ENCODE data around the gene NGLY1. TPM values are rescaled to one million over a fixed set of nuclear protein-coding genes. Genes with fewer than 3 reads are reported as not detected.

The NGLY1 gene
- polyA plus RNA-seq, 3 donors from 2014 or later = 39.4 to 62.3 (median 55.7) TPM

DNA sequence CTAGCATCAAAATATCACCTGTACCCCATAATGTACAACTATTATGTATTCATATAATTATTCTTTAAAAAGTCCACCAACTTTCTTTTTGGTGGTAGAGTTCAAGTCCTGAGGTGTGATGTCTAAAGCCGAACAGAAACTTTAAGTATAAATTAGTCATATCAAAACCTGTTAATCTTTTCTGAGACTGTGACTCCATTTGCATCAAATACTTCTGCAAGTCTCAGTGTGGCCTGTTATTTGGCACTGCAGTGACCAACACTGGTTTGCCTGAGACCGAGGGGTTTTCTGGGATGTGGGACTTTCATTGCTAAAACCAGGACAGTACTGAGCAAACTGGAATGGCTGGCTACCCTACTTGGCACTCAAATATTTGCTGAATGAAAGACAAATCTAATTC lies 7.3 kb downstream of the NGLY1 start:
- no peak overlapping the region for H3K27ac Mint-ChIP-seq
- no peaks in the 10 kb centered on the region for H3K9me3 Mint-ChIP-seq
- no peak for DNase-seq
- H3K4me1 Mint-ChIP-seq = peaks cover 23 to 63% of the 10 kb centered on the region in 2 donors
- peaks cover 37 to 50% (median 43%) of the 10 kb centered on the region in 3 donors for H3K36me3 Mint-ChIP-seq
- no peak overlapping the region for H3K4me3 Mint-ChIP-seq
- peaks cover 0 to 2% (median 2%) of the 10 kb centered on the region in 3 donors for H3K27me3 Mint-ChIP-seq (ENCODE audit: low read depth in 3 of 3)

GRCh38 chr3:25768851-25769250 lies 14.4 kb downstream of the NGLY1 start:
- peaks cover 6 to 21% (median 10%) of the 10 kb centered on the region in 3 donors for H3K36me3 Mint-ChIP-seq
- H3K27ac Mint-ChIP-seq = peak overlapping the region in 3 of 6 donors; percentile 50 to 78 (median 63)
- peaks cover 0 to 3% (median under 1%) of the 10 kb centered on the region in 3 donors for H3K27me3 Mint-ChIP-seq (ENCODE audit: low read depth in 3 of 3)
- H3K4me3 Mint-ChIP-seq = no peak overlapping the region
- peaks cover 24 to 63% of the 10 kb centered on the region in 2 donors for H3K4me1 Mint-ChIP-seq
- no peaks in the 10 kb centered on the region for H3K9me3 Mint-ChIP-seq
- no peak for DNase-seq

DNA sequence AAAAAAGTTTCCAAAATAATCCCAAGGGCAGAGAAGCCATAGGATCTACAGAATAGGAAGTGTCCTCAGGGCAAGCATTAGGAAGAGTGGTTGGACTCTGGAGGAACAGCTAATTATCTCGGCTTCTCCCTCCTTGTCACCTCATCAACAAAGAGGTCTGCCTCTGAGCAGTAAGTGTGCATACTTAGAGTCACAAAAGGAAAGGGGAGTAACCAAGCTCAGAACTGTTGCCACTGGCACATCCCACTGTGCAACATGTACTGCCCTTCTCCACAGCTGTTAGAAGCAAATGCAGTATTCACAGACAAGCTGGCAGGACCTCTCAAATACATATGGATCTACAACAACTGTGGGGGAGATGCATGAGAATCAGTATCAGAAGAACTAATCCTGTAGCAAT lies 31.5 kb downstream of the NGLY1 start:
- Mint-ChIP-seq H3K27ac (peak overlapping the region in 3 of 6 donors; percentile 9 to 72 (median 67)), H3K36me3 (peaks cover 22 to 28% (median 26%) of the 10 kb centered on the region in 3 donors), H3K27me3 (ENCODE audit: low read depth in 3 of 3) (peaks cover 0 to 2% (median 0%) of the 10 kb centered on the region in 3 donors), H3K4me1 (peaks cover 3 to 35% of the 10 kb centered on the region in 2 donors), H3K4me3 (no peak overlapping the region), H3K9me3 (no peaks in the 10 kb centered on the region)
- DNase-seq = no peak

- Mint-ChIP-seq H3K4me1 (peaks cover 3 to 28% of the 10 kb centered on the region in 2 donors), H3K27ac (peak overlapping the region in 1 of 6 donors; percentile 29), H3K36me3 (peaks cover 24 to 28% (median 26%) of the 10 kb centered on the region in 3 donors), H3K4me3 (no peak overlapping the region), H3K27me3 (ENCODE audit: low read depth in 3 of 3) (peaks cover 0 to 1% (median 0%) of the 10 kb centered on the region in 3 donors), H3K9me3 (no peaks in the 10 kb centered on the region)
- no peak for DNase-seq
Observed at GRCh38 chr3:25751048-25751447, 32.2 kb downstream of the NGLY1 start.

- H3K4me1 Mint-ChIP-seq = peaks cover 2 to 21% of the 10 kb centered on the region in 2 donors
- H3K4me3 Mint-ChIP-seq = no peak overlapping the region
- no peaks in the 10 kb centered on the region for H3K27me3 Mint-ChIP-seq (ENCODE audit: low read depth in 3 of 3)
- no peak for DNase-seq
- peaks cover 27 to 43% (median 32%) of the 10 kb centered on the region in 3 donors for H3K36me3 Mint-ChIP-seq
- H3K27ac Mint-ChIP-seq = peak overlapping the region in 1 of 6 donors; percentile 22
- H3K9me3 Mint-ChIP-seq = no peaks in the 10 kb centered on the region
Observed at GRCh38 chr3:25749031-25749581, 34.1 kb downstream of the NGLY1 start.

- no peaks in the 10 kb centered on the region for H3K9me3 Mint-ChIP-seq
- no peaks in the 10 kb centered on the region for H3K27me3 Mint-ChIP-seq (ENCODE audit: low read depth in 3 of 3)
- H3K4me3 Mint-ChIP-seq = no peak overlapping the region
Observed at GRCh38 chr3:25748189-25748588, 35.1 kb downstream of the NGLY1 start.

DNA sequence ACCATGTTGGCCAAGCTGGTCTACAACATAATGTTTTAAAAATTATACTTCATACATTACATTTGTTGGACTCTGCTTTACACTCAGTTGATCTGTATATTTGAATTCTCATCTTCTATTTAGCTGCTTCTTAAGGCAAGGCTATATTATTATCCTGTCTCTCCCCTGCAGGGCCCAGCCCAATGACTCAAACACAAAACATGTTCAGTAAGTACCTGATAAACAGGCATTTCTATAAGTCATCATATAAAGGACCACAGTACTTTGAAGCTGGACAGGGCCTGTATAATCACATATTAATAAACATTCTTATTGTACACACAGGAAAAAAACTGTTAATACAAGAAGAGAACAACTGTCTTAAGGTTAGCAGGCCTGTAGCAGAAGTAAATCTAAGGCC lies 36.2 kb downstream of the NGLY1 start:
- no peaks in the 10 kb centered on the region for H3K27me3 Mint-ChIP-seq (ENCODE audit: low read depth in 3 of 3)
- no peaks in the 10 kb centered on the region for H3K9me3 Mint-ChIP-seq
- peaks cover 24 to 57% (median 36%) of the 10 kb centered on the region in 3 donors for H3K36me3 Mint-ChIP-seq
- H3K4me1 Mint-ChIP-seq = peaks cover 5 to 34% of the 10 kb centered on the region in 2 donors
- no peak overlapping the region for H3K4me3 Mint-ChIP-seq
- H3K27ac Mint-ChIP-seq = no peak overlapping the region
- DNase-seq = no peak

More at GRCh38 chr3:25748189-25748588, 35.1 kb downstream of the NGLY1 start:
- Mint-ChIP-seq H3K27ac (no peak overlapping the region), H3K36me3 (peaks cover 27 to 51% (median 36%) of the 10 kb centered on the region in 3 donors), H3K4me1 (peaks cover 3 to 22% of the 10 kb centered on the region in 2 donors)
- DNase-seq = no peak

DNA sequence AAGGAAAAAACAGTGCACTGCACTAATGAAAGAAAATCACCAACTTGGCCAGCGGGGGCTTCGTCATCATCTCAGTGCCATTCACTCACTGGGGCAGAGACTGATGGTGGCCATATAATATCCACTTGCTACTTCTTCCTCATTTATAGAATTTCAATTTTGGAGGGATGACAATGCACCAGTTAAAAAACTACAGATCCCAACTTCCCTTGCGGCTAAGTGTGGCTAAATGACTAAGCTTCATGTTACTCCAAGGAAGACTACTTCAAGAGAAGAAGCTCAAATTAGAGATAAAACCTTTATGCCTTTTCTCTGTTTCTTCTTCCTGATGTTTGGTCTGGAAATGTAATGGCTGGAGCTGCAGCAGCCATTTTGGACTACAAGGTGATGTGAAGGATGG lies 38.8 kb downstream of the NGLY1 start:
- Mint-ChIP-seq H3K27ac (peak overlapping the region in 2 of 6 donors; percentile 6 to 55), H3K27me3 (ENCODE audit: low read depth in 3 of 3) (no peaks in the 10 kb centered on the region), H3K9me3 (no peaks in the 10 kb centered on the region), H3K4me1 (peaks cover 3 to 31% of the 10 kb centered on the region in 2 donors), H3K36me3 (peaks cover 12 to 46% (median 26%) of the 10 kb centered on the region in 3 donors), H3K4me3 (no peak overlapping the region)
- DNase-seq = no peak

GRCh38 chr3:25728101-25728500 lies 55.1 kb downstream of the NGLY1 start:
- Mint-ChIP-seq H3K36me3 (peaks cover 19 to 42% (median 23%) of the 10 kb centered on the region in 3 donors), H3K9me3 (no peaks in the 10 kb centered on the region), H3K4me1 (no peaks in the 10 kb centered on the region), H3K27me3 (ENCODE audit: low read depth in 3 of 3) (peaks cover 0 to 2% (median 0%) of the 10 kb centered on the region in 3 donors), H3K27ac (no peak overlapping the region), H3K4me3 (no peak overlapping the region)
- no peak for DNase-seq

GRCh38 chr3:25727316-25727715 lies 55.9 kb downstream of the NGLY1 start:
- Mint-ChIP-seq H3K36me3 (peaks cover 14 to 38% (median 21%) of the 10 kb centered on the region in 3 donors), H3K27me3 (ENCODE audit: low read depth in 3 of 3) (peaks cover 0 to 2% (median 0%) of the 10 kb centered on the region in 3 donors)

GRCh38 chr3:25725810-25726209 lies 57.4 kb downstream of the NGLY1 start:
- H3K4me3 Mint-ChIP-seq = no peak overlapping the region
- H3K27ac Mint-ChIP-seq = peak overlapping the region in 2 of 6 donors; percentile 3 to 13
- no peak for DNase-seq
- H3K27me3 Mint-ChIP-seq (ENCODE audit: low read depth in 3 of 3) = peaks cover 0 to 2% (median 0%) of the 10 kb centered on the region in 3 donors
- H3K9me3 Mint-ChIP-seq = no peaks in the 10 kb centered on the region
- peaks cover 14 to 31% (median 19%) of the 10 kb centered on the region in 3 donors for H3K36me3 Mint-ChIP-seq
- H3K4me1 Mint-ChIP-seq = no peaks in the 10 kb centered on the region

More at GRCh38 chr3:25727316-25727715, 55.9 kb downstream of the NGLY1 start:
- Mint-ChIP-seq H3K4me3 (no peak overlapping the region), H3K4me1 (no peaks in the 10 kb centered on the region), H3K9me3 (no peaks in the 10 kb centered on the region), H3K27ac (no peak overlapping the region)
- no peak for DNase-seq

DNA sequence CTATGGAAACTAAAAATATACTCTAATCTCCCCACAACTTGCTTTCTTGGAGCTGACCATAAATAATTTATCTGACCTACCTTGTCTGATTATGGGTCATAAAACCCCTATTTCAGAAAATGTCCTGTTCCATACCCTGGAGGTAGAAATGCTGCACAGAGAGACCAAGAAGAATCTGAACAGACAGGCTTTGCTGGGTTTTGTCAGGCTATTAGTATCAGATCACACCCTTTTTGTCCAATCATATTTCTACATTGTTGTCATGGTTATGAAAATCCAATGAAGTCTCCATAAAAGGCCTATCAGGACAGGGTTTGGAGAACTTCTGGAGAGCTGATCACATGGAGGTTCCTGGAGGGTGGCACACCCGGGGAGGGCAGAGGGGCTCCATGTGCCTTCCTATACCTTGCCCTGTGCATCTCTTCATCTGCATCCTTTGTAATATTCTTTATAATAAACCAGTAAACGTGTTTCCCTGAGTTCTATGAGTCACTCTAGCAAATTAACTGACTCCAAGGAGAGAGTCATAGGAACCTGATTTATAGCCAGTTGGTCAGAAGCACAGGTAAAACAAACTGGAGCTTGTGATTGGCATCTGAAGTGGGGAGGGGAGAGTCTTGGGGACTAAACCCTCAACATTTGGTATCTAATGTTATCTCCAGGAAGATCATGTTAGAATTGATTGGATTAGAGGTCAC lies 58.1 kb downstream of the NGLY1 start:
- Mint-ChIP-seq H3K9me3 (no peaks in the 10 kb centered on the region), H3K36me3 (peaks cover 14 to 26% (median 19%) of the 10 kb centered on the region in 3 donors), H3K4me1 (no peaks in the 10 kb centered on the region), H3K4me3 (no peak overlapping the region), H3K27ac (peak overlapping the region in 1 of 6 donors; percentile 8), H3K27me3 (ENCODE audit: low read depth in 3 of 3) (peaks cover 0 to 2% (median 2%) of the 10 kb centered on the region in 3 donors)
- no peak for DNase-seq

DNA sequence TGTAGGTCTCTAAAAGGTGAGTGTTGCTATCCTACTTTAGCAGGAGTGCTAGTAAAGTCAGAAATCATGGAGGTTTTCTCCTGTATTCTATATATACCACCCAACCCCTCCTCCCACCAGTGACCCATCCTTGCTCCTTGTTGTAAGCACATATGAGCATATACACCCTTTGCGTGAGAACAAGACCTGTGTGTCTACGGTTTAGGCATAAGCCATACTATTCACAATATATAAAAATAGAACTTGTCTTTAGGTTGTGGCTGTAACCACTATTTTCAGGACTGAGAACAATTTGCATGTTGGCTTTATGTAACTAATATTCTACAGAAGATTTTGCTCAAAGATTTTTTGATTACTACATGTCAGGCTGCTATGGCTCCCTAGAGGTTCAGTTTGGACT lies 59.4 kb downstream of the NGLY1 start:
- H3K9me3 Mint-ChIP-seq = no peaks in the 10 kb centered on the region
- H3K27me3 Mint-ChIP-seq (ENCODE audit: low read depth in 3 of 3) = peaks cover 0 to 2% (median 2%) of the 10 kb centered on the region in 3 donors
- H3K36me3 Mint-ChIP-seq = peaks cover 8 to 23% (median 14%) of the 10 kb centered on the region in 3 donors
- DNase-seq = no peak
- H3K27ac Mint-ChIP-seq = no peak overlapping the region
- H3K4me3 Mint-ChIP-seq = no peak overlapping the region
- H3K4me1 Mint-ChIP-seq = no peaks in the 10 kb centered on the region

- Mint-ChIP-seq H3K9me3 (no peaks in the 10 kb centered on the region), H3K36me3 (peaks cover 3 to 15% (median 12%) of the 10 kb centered on the region in 3 donors), H3K27me3 (ENCODE audit: low read depth in 3 of 3) (peaks cover 0 to 2% (median 0%) of the 10 kb centered on the region in 3 donors), H3K4me3 (no peak overlapping the region), H3K4me1 (no peaks in the 10 kb centered on the region), H3K27ac (no peak overlapping the region)
- no peak for DNase-seq
Observed at GRCh38 chr3:25719321-25719720, 63.9 kb downstream of the NGLY1 start.

Measured in immature natural killer cell (primary cell).